ENCODE results near the gene FLT3LG. TPM values are rescaled to one million over a fixed set of nuclear protein-coding genes. Genes with fewer than 3 reads are reported as not detected.

Gene FLT3LG
- total and polyA plus RNA-seq, 7 experiments from 2014 or later = 90.6 to 401 (median 168) TPM

DNA sequence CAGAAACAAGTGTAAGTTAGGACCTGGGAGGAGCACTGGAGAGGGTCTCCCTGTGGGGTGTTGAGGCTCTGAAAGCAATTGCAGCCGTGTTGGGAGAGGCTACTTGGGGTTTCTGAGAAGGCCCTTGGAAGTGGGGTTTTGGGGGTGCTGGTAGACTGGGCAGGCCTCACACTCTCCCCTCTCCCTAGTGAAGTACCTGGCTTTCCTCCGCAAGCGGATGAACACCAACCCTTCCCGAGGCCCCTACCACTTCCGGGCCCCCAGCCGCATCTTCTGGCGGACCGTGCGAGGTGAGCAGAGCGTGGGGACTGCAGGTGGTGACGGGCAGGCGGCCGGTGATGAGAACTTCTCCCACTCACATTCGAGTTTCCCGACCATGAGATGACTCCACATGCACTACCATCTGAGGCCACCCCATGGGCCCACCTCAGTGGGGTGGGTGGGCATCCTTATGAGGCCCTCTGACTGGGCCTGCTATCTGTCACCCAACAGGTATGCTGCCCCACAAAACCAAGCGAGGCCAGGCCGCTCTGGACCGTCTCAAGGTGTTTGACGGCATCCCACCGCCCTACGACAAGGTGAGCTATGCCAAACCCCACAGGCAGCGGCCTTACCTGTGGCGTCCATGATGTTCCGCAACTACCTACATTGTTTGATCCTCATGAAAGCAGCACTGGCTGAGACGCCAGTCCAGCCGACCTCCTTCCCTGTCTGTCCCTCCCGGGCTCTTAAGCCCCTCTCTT is 16.4 kb downstream of the FLT3LG start:
- Histone ChIP-seq H3K9me3 (ENCODE audit: control insufficient read depth in 2 of 3, low read length in 3 of 3) (no peaks in the 10 kb centered on the region), H3K27ac (ENCODE audit: low read depth, low read length) (peak overlapping the region; percentile 92), H3K36me3 (ENCODE audit: control insufficient read depth in 2 of 3, insufficient read depth in 3 of 3, low read length in 3 of 3) (peaks cover 25 to 63% (median 39%) of the 10 kb centered on the region in 3 experiments), H3K27me3 (ENCODE audit: control insufficient read depth in 2 of 2, insufficient read depth in 2 of 2, low read length in 2 of 2) (no peaks in the 10 kb centered on the region), H3K4me1 (ENCODE audit: control insufficient read depth in 2 of 2, insufficient read depth in 2 of 2, low read length in 2 of 2) (peaks cover 19 to 35% of the 10 kb centered on the region in 2 donors), H3K4me3 (ENCODE audit: low read length) (peak overlapping the region; percentile 100)
- peaks cover 0 to 9% (median 0%) of the 10 kb centered on the region in 5 donors for H3K27me3 Mint-ChIP-seq
- intact Hi-C loops (cut with micrococcal nuclease) = no loop called here
- POLR2A ChIA-PET = interaction anchor here (0.6 to 1.0 kb wide), 3 partner anchors 9 to 150 kb away, joined by 3 to 7 read pairs (median 3); no protein-coding TSS in a partner anchor
- H3K4me1 Mint-ChIP-seq = peaks cover 28 to 60% (median 48%) of the 10 kb centered on the region in 7 donors
- H3K27ac Mint-ChIP-seq = peak overlapping the region in 7 of 9 donors; percentile 72 to 97 (median 89)
- peaks cover 0 to 12% (median 0%) of the 10 kb centered on the region in 11 donors for H3K9me3 Mint-ChIP-seq
- H3K36me3 Mint-ChIP-seq = peaks cover 13 to 58% (median 33%) of the 10 kb centered on the region in 5 donors
- CTCF ChIA-PET = interaction anchor here (1.9 kb wide), 1 partner anchor 81 kb away, joined by 4 read pairs; no protein-coding TSS in a partner anchor
- ATAC-seq (no peak), DNase-seq (no peak)
- H3K4me3 Mint-ChIP-seq = peak overlapping the region; percentile 95 to 99 (median 98)

DNA sequence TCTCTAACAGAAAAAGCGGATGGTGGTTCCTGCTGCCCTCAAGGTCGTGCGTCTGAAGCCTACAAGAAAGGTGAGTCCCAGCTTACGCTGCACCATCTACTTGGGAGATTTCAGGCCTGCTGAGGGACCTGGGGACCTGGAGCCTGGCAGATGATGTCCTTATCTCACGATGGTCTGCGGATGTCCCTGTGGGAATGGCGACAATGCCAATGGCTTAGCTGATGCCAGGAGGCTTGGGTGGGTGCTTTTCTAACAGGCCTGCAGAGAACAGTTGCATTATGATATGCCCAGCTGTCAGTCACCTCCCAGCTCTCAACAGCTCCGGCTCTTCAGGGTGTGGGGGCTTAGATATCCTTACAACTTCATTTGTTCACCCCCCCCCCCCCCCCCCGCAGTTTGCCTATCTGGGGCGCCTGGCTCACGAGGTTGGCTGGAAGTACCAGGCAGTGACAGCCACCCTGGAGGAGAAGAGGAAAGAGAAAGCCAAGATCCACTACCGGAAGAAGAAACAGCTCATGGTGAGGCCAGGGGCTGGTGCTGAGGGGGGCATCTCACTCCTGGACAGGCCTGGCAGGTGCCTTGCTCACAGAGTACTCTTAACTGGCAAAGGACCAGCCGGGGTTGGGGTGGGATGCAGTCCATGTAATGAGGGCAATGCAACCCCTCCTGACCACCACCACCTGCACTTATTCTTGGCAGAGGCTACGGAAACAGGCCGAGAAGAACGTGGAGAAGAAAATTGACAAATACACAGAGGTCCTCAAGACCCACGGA is 17.2 kb downstream of the FLT3LG start:
- Histone ChIP-seq H3K4me3 (ENCODE audit: low read length) (no peak overlapping the region), H3K4me1 (ENCODE audit: control insufficient read depth in 2 of 2, insufficient read depth in 2 of 2, low read length in 2 of 2) (peaks cover 19 to 35% of the 10 kb centered on the region in 2 donors), H3K9me3 (ENCODE audit: control insufficient read depth in 2 of 3, low read length in 3 of 3) (no peaks in the 10 kb centered on the region), H3K27me3 (ENCODE audit: control insufficient read depth in 2 of 2, insufficient read depth in 2 of 2, low read length in 2 of 2) (no peaks in the 10 kb centered on the region), H3K36me3 (ENCODE audit: control insufficient read depth in 2 of 3, insufficient read depth in 3 of 3, low read length in 3 of 3) (peaks cover 25 to 56% (median 32%) of the 10 kb centered on the region in 3 experiments), H3K27ac (ENCODE audit: low read depth, low read length) (peak overlapping the region; percentile 92)
- DNase-seq (no peak), ATAC-seq (no peak)
- peaks cover 0 to 11% (median 0%) of the 10 kb centered on the region in 5 donors for H3K27me3 Mint-ChIP-seq
- peaks cover 29 to 62% (median 51%) of the 10 kb centered on the region in 7 donors for H3K4me1 Mint-ChIP-seq
- peaks cover 0 to 17% (median 0%) of the 10 kb centered on the region in 11 donors for H3K9me3 Mint-ChIP-seq
- peaks cover 13 to 53% (median 33%) of the 10 kb centered on the region in 5 donors for H3K36me3 Mint-ChIP-seq
- peak overlapping the region in 8 of 9 donors; percentile 36 to 97 (median 68) for H3K27ac Mint-ChIP-seq
- H3K4me3 Mint-ChIP-seq = peak overlapping the region in 9 of 10 donors; percentile 2 to 99 (median 46)
- ChIA-PET POLR2A (interaction anchor here (0.6 to 1.0 kb wide), 2 partner anchors 8 to 21 kb away, joined by 3 to 7 read pairs; no protein-coding TSS in a partner anchor), CTCF (no interaction called here)
- intact Hi-C loops (cut with micrococcal nuclease) = no loop called here

DNA sequence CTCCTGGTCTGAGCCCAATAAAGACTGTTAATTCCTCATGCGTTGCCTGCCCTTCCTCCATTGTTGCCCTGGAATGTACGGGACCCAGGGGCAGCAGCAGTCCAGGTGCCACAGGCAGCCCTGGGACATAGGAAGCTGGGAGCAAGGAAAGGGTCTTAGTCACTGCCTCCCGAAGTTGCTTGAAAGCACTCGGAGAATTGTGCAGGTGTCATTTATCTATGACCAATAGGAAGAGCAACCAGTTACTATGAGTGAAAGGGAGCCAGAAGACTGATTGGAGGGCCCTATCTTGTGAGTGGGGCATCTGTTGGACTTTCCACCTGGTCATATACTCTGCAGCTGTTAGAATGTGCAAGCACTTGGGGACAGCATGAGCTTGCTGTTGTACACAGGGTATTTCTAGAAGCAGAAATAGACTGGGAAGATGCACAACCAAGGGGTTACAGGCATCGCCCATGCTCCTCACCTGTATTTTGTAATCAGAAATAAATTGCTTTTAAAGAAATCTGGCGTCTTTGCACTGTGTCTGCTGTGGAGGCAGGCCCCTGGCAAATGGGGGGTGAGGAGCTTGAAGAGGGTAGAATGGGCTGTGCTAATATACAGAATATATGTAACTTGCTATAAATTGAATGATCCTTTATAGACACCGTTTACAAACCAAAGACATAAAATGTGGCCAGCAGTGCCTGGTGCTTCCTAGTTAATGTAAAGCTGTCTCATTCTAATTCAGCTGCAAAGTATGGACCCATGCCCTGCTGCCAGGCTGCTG is 18.0 kb downstream of the FLT3LG start:
- H3K4me1 ChIP-seq (ENCODE audit: control insufficient read depth in 2 of 2, insufficient read depth in 2 of 2, low read length in 2 of 2) = peaks cover 19 to 35% of the 10 kb centered on the region in 2 donors
- H3K9me3 ChIP-seq (ENCODE audit: control insufficient read depth in 2 of 3, low read length in 3 of 3) = no peaks in the 10 kb centered on the region
- H3K27me3 ChIP-seq (ENCODE audit: control insufficient read depth in 2 of 2, insufficient read depth in 2 of 2, low read length in 2 of 2) = no peaks in the 10 kb centered on the region
- Mint-ChIP-seq H3K27me3 (peaks cover 0 to 12% (median 0%) of the 10 kb centered on the region in 5 donors), H3K27ac (peak overlapping the region; percentile 17 to 94 (median 79)), H3K4me1 (peaks cover 31 to 62% (median 51%) of the 10 kb centered on the region in 7 donors), H3K9me3 (peaks cover 0 to 18% (median 0%) of the 10 kb centered on the region in 11 donors), H3K36me3 (peaks cover 13 to 52% (median 35%) of the 10 kb centered on the region in 5 donors), H3K4me3 (peak overlapping the region in 3 of 10 donors; percentile 16 to 32 (median 23))
- DNase-seq = no peak
- no peak overlapping the region for H3K27ac ChIP-seq (ENCODE audit: low read depth, low read length)
- H3K4me3 ChIP-seq (ENCODE audit: low read length) = no peak overlapping the region
- intact Hi-C loops (cut with micrococcal nuclease) = no loop called here
- ChIA-PET POLR2A (interaction anchor here (0.6 to 5.0 kb wide), 5 partner anchors 11 to 78 kb away, joined by 3 to 28 read pairs (median 5); partner anchors contain the start of gene FLT3LG), CTCF (no interaction called here)
- peaks cover 25 to 57% (median 31%) of the 10 kb centered on the region in 3 experiments for H3K36me3 ChIP-seq (ENCODE audit: control insufficient read depth in 2 of 3, insufficient read depth in 3 of 3, low read length in 3 of 3)
- no peak for ATAC-seq

DNA sequence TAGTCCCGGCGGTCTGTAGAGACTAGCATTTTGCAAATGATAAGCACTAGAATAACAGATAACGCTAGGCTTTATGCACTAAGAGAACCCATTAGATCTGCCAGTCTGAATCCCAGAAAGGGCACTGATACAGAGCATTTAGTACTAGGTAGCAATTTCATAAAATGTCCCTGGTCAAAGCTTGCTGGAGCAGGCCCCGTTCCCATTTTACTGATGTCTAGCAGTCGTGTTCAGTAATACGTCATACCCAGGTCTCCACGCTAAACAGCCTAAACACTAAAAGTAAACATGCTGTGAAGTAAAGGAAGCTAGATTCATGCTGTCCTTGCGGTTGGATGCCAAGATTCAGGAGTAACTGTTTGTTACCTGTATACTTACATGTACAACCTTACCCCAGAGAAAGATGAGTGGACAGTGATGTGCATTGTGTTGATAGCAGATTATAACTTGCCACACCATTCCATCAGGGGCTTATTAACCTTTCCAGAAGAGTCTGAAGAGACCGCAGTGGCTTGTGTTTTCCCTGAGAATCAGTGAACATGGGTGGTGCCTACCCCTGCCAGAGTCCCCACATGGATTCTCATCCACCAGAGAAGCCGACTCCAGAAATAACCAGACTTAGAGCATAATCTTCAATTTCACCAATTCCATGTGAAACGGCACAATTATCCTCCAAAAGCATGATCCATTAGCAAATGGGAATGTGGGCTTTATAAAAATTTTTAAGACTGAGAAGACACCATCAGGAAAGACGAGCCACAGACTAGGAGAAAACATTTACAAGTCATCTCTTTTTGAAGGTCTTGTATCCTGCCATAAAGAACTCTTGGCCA is 18.8 kb downstream of the FLT3LG start:
- ChIA-PET CTCF (interaction anchor here (0.7 kb wide), 1 partner anchor 81 kb away, joined by 3 read pairs; no protein-coding TSS in a partner anchor), POLR2A (interaction anchor here (0.6 to 5.0 kb wide), 5 partner anchors 10 to 77 kb away, joined by 3 to 28 read pairs (median 5); partner anchors contain the start of gene FLT3LG)
- Mint-ChIP-seq H3K9me3 (peaks cover 0 to 12% (median 0%) of the 10 kb centered on the region in 11 donors), H3K36me3 (peaks cover 13 to 52% (median 36%) of the 10 kb centered on the region in 5 donors), H3K4me3 (peak overlapping the region in 6 of 10 donors; percentile 2 to 45 (median 22)), H3K27ac (peak overlapping the region; percentile 67 to 94 (median 81)), H3K27me3 (peaks cover 0 to 7% (median 0%) of the 10 kb centered on the region in 5 donors), H3K4me1 (peaks cover 32 to 63% (median 53%) of the 10 kb centered on the region in 7 donors)
- Histone ChIP-seq H3K4me1 (ENCODE audit: control insufficient read depth in 2 of 2, insufficient read depth in 2 of 2, low read length in 2 of 2) (peaks cover 24 to 41% of the 10 kb centered on the region in 2 donors), H3K9me3 (ENCODE audit: control insufficient read depth in 2 of 3, low read length in 3 of 3) (no peaks in the 10 kb centered on the region), H3K4me3 (ENCODE audit: low read length) (no peak overlapping the region), H3K27ac (ENCODE audit: low read depth, low read length) (peak overlapping the region; percentile 36), H3K27me3 (ENCODE audit: control insufficient read depth in 2 of 2, insufficient read depth in 2 of 2, low read length in 2 of 2) (no peaks in the 10 kb centered on the region), H3K36me3 (ENCODE audit: control insufficient read depth in 2 of 3, insufficient read depth in 3 of 3, low read length in 3 of 3) (peaks cover 25 to 59% (median 35%) of the 10 kb centered on the region in 3 experiments)
- DNase-seq = no peak
- no peak for ATAC-seq
- intact Hi-C loops (cut with micrococcal nuclease) = no loop called here

DNA sequence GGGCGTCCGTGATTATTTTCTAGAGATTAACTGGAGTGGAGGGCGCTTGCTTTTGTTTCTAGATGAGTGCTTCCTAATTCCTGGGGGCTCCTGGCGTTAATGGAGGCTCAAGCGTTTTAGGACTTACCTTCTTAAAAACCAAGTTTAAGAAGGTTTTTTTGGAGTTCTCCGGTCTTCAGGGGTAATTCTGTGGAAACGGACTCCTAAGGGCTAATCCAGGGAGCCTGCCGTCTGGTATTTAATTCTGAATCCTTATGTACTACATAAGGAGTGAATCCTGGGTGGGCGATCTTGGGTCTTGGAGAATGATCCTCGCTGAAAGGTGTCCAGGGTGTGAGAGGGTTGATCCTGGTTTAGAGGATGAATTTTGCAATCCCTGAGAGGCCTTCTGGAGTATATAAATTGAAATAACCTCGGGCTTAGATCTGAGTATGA is 22.6 kb downstream of the FLT3LG start:
- intact Hi-C loops (cut with micrococcal nuclease) = loop anchor here (1.0 to 5.0 kb wide), 15 partner anchors 9 to 531 kb away; partner anchors contain the start of genes ALDH16A1 (in 2 of the 2), FLT3LG (in 2 of the 2), RPL13A (in 2 of the 2) and AKT1S1 (in 1 of the 2)
- peaks cover 14 to 34% of the 10 kb centered on the region in 2 donors for H3K4me1 ChIP-seq (ENCODE audit: control insufficient read depth in 2 of 2, insufficient read depth in 2 of 2, low read length in 2 of 2)
- ChIA-PET POLR2A (interaction anchor here (1.0 to 5.2 kb wide), 15 partner anchors 12 to 180 kb away, joined by 3 to 45 read pairs (median 11); partner anchors contain the start of genes ALDH16A1, BCL2L12, FLT3LG and IRF3), CTCF (interaction anchor here (0.6 to 1.6 kb wide), 3 partner anchors 11 to 74 kb away, joined by 3 to 4 read pairs (median 3); no protein-coding TSS in a partner anchor)
- peaks cover 26 to 57% (median 40%) of the 10 kb centered on the region in 3 experiments for H3K36me3 ChIP-seq (ENCODE audit: control insufficient read depth in 2 of 3, insufficient read depth in 3 of 3, low read length in 3 of 3)
- peak overlapping the region; percentile 97 for H3K4me3 ChIP-seq (ENCODE audit: low read length)
- ATAC-seq (no peak), DNase-seq (no peak)
- Mint-ChIP-seq H3K9me3 (peaks cover 0 to 22% (median 0%) of the 10 kb centered on the region in 11 donors), H3K36me3 (peaks cover 15 to 54% (median 48%) of the 10 kb centered on the region in 5 donors), H3K4me1 (peaks cover 33 to 65% (median 48%) of the 10 kb centered on the region in 7 donors), H3K4me3 (peak overlapping the region; percentile 96 to 100 (median 99)), H3K27me3 (peaks cover 0 to 12% (median 0%) of the 10 kb centered on the region in 5 donors), H3K27ac (peak overlapping the region; percentile 91 to 100 (median 98))
- no peaks in the 10 kb centered on the region for H3K27me3 ChIP-seq (ENCODE audit: control insufficient read depth in 2 of 2, insufficient read depth in 2 of 2, low read length in 2 of 2)
- peak overlapping the region; percentile 99 for H3K27ac ChIP-seq (ENCODE audit: low read depth, low read length)
- no peaks in the 10 kb centered on the region for H3K9me3 ChIP-seq (ENCODE audit: control insufficient read depth in 2 of 3, low read length in 3 of 3)

Measured in naive thymus-derived CD4-positive, alpha-beta T cell (primary cell).